Psoas muscle (tissue), 8 donors: Measurements from ENCODE around the gene FAT1. TPM values are rescaled to one million over a fixed set of nuclear protein-coding genes. Genes with fewer than 3 reads are reported as not detected.

Source experiments
- ATAC-seq, 4 donors: fragments of 200-7000 bp; cut with Tn5 transposase; one replicate each; pipeline ENCODE4 v1.9.1; 2020; ENCODE audit warnings: moderate library complexity in 3 of 4, mild to moderate bottlenecking in 2 of 4
- DNase-seq, 2 donors: peaks; one replicate each; pipeline ENCODE4 v3.0.0-alpha.2; 2020
- H3K27ac ChIP-seq: fragments of 200-600 bp; one replicate; pipeline ENCODE4 v1.8.0; 2022
- H3K27me3 ChIP-seq, 3 donors: fragments of 200-600 bp in 1 of 3; one replicate each; pipeline versions ENCODE4 v1.6.1 to v1.8.0; 2013 to 2022; ENCODE audit warnings: low read length in 2 of 3, mild to moderate bottlenecking in 2 of 3, moderate library complexity in 1 of 3; ENCODE audit not compliant: insufficient read depth in 3 of 3
- H3K36me3 ChIP-seq, 2 donors: fragments of 200-600 bp in 1 of 2; one replicate each; pipeline versions ENCODE4 v1.6.1 to v1.8.0; 2013 to 2022; ENCODE audit warnings: low read depth in 1 of 2, mild to moderate bottlenecking in 1 of 2, moderate library complexity in 1 of 2; ENCODE audit not compliant: insufficient read depth in 1 of 2
- H3K4me1 ChIP-seq: fragments of 200-600 bp; one replicate; pipeline ENCODE4 v1.8.0; 2022
- H3K4me3 ChIP-seq: fragments of 200-600 bp; one replicate; pipeline ENCODE4 v1.8.0; 2022; ENCODE audit warnings: mild to moderate bottlenecking
- H3K9me3 ChIP-seq: fragments of 200-600 bp; one replicate; pipeline ENCODE4 v1.8.0; 2022
- CTCF ChIP-seq: fragments of 200-600 bp; IDR thresholded peaks from one replicate; pipeline ENCODE4 v1.8.0; 2022; ENCODE audit warnings: antibody characterized with exemption
- WGBS, 3 donors: extraction: QIAGEN DNeasy Blood & Tissue Kit; methylation state at CpG; one replicate each; pipeline versions ENCODE4 v1.1.6 to v1.1.7; 2013; 5-methylcytosine and 5-hydroxymethylcytosine counted together
- intact Hi-C, 2 donors: fragments of 100-400 bp; cut with DNase I; formaldehyde crosslinking; loops; one replicate each; pipeline versions ENCODE4 v1.11.0 to v1.14.2; 2022
- polyA plus RNA-seq, 3 donors: library from polyadenylated mRNA; stranded (reverse); fragments of 200-250 nt; gene quantifications; one replicate each; pipeline ENCODE4 v1.2.3, GENCODE V29; 2013
- total RNA-seq, 4 donors: library from RNA; stranded (reverse); fragmentation: NEBNext Ultra II Directional in 2 of 4; extraction: Animal tissue kit (Norgen Biotek cat#: 25700) in 2 of 4; gene quantifications; one replicate each; pipeline versions ENCODE4 v1.2.1 to v1.2.4, GENCODE V29; 2021 to 2023
- donor health status: healthy with polysubstance abuse.
- donor health status: DM: no; HTN: no; CAD: no; lungs with moderate emphysema.
- donor health status: Bipolar disorder and iron deficiency.
- donor health status: healthy.
- donor health status: DM: yes; HTN: yes; CAD: no.
- donor health status: DM: no; HTN: no; CAD: no.
- donor health status: DM: no; HTN: no; CAD: no.
- donor health status: DM: yes; HTN: yes; CAD: no.

Gene FAT1
- total and polyA plus RNA-seq, 7 donors: 1.8 to 11.5 (median 4.0) TPM

GRCh38 chr4:186650401-186651180 is 73.1 kb downstream of the FAT1 start:
- no peak for ATAC-seq
- no peak overlapping the region for H3K4me3 ChIP-seq
- TF ChIP-seq CTCF: no peak
- no peaks in the 10 kb centered on the region for H3K4me1 ChIP-seq
- no peaks in the 10 kb centered on the region for H3K9me3 ChIP-seq
- no peaks in the 10 kb centered on the region for H3K36me3 ChIP-seq
- peaks cover 0 to 2% (median 0%) of the 10 kb centered on the region in 3 donors for H3K27me3 ChIP-seq
- no peak for DNase-seq
- WGBS, 3 donors: 94 to 97% (median 94%) methylated on average over 3 of the region's 3 CpGs
- intact Hi-C loops: no loop called here
- no peak overlapping the region for H3K27ac ChIP-seq

GRCh38 chr4:186647821-186648220 is 75.8 kb downstream of the FAT1 start:
- no peaks in the 10 kb centered on the region for H3K4me1 ChIP-seq
- H3K27me3 ChIP-seq: no peaks in the 10 kb centered on the region
- 86 to 90% (median 88%) methylated on average over 4 of the region's 4 CpGs for WGBS, 3 donors
- no peak overlapping the region for H3K27ac ChIP-seq
- no peak for TF ChIP-seq CTCF
- no peak for ATAC-seq
- intact Hi-C loops: no loop called here
- H3K36me3 ChIP-seq: no peaks in the 10 kb centered on the region
- no peak for DNase-seq
- no peaks in the 10 kb centered on the region for H3K9me3 ChIP-seq
- H3K4me3 ChIP-seq: no peak overlapping the region

GRCh38 chr4:186644737-186645261 is 78.9 kb downstream of the FAT1 start:
- TF ChIP-seq CTCF: no peak
- no peaks in the 10 kb centered on the region for H3K27me3 ChIP-seq
- H3K4me1 ChIP-seq: no peaks in the 10 kb centered on the region
- H3K9me3 ChIP-seq: no peaks in the 10 kb centered on the region
- DNase-seq: no peak
- H3K36me3 ChIP-seq: no peaks in the 10 kb centered on the region
- 69 to 79% (median 75%) methylated on average over 9 of the region's 9 CpGs for WGBS, 3 donors
- no peak overlapping the region for H3K4me3 ChIP-seq
- no peak for ATAC-seq
- no peak overlapping the region for H3K27ac ChIP-seq
- intact Hi-C loops: no loop called here

- no peak for TF ChIP-seq CTCF
- DNase-seq (no peak), ATAC-seq (no peak)
- Histone ChIP-seq H3K9me3 (no peaks in the 10 kb centered on the region), H3K36me3 (no peaks in the 10 kb centered on the region), H3K27ac (no peak overlapping the region), H3K4me1 (no peaks in the 10 kb centered on the region), H3K4me3 (no peak overlapping the region), H3K27me3 (no peaks in the 10 kb centered on the region)
- intact Hi-C loops: no loop called here
- WGBS, 3 donors: 70 to 86% (median 78%) methylated on average over 2 of the region's 2 CpGs
Measured at GRCh38 chr4:186644311-186644638, 79.4 kb downstream of the FAT1 start.
